Measurements from ENCODE around the gene SIRPG.

- TF ChIP-seq CTCF (IDR thresholded peaks at IDR 0.05) = no peak
- no peak for TF ChIP-seq POLR2AphosphoS5 (IDR thresholded peaks at IDR 0.05)
These were observed 7.3 kb upstream of the SIRPG start for GRCh38 chr20:1664911-1665310.

Measured in suprapubic skin (tissue), 3 donors.